Stimulated activated CD8-positive, alpha-beta memory T cell treated with anti-CD3 and anti-CD28 coated beads, Interleukin-4, amount 100 ng/mL, for 48 hours (primary cell): ENCODE measurements around the gene NR1D2.
"Not testable (repeated sequence)": the region's sequence is repeated elsewhere in the genome, so short reads cannot be mapped to it uniquely, and the experiment has no call there.

Source experiments
- DNase-seq: peaks from one replicate; pipeline ENCODE4 v3.0.0-alpha.2; 2020

NR1D2 gene

DNA sequence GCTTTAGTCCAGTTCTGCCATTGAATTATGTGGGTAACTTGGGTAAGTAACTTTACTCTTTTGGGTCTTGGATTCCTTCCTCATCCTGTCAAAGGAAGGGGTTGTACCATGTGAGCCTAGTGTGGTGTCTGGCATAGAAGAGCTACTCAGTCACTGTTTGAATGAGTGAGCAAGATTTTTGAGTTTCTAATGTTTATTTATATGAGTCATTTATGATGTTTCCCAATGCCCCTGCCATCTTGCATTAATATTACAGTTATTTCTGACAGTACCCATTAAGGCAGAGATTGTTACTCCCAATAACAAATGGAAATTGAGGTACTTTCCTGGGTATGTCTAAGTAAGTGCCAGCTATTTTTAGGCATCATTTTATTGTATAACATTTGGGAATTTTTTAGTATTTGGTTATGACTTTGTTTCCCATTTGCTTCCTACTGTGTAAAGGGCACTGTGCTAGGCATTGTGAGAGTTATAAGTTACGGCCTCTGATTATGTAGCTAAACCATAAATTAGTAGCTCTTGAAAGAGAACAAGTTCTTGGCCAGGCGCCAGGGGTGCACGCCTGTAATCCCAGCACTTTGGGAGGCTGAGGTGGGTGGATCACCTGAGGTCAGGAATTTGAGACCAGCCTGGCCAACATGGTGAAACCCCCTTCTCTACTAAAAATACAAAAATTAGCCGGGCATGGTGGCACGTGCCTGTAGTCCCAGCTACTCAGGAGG, 23.5 kb downstream of the NR1D2 start:
- DNase-seq: no peak

- DNase-seq: no peak
These were observed 24.3 kb downstream of the NR1D2 start for GRCh38 chr3:23969393-23969792.

DNA sequence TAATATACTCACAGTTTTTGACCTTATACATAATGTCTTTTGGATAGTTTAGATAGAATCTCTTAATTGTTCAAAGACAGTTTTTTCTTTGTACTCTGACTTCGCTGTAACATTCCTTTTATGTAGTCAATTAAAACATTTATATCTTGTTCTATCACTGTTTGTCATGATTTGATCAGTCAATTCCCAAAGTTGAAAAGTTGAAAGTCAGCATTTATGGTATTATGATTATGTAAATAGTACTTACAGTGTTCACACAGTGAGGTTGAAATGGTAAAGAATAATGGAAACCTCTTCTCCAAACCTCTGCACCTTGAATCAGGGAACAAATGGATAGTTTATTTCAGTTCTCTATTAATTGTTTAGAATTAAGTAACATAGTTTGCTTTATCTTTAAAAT, 26.6 kb downstream of the NR1D2 start:
- no peak for DNase-seq

DNA sequence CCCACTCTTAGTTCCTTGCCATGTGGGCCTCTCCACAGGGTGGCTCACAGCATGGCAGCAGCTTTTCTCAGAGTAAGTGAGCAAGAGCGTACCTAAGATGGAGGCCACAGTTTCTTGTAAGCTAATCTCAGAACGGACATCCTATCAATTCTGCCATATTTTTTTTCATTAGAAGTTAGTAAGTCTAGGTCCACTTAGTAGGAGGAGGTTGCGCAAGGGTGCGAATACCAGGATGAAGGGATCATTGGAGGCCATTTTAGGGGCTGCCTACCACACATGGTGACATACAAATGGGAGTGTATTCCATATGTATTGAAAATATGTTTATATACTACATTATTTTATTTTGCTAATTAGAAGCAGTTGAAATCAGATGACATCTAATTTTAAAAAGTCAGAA, 31.5 kb downstream of the NR1D2 start:
- DNase-seq: no peak

- no peak for DNase-seq
These were observed 34.5 kb downstream of the NR1D2 start for GRCh38 chr3:23979569-23979968.

DNA sequence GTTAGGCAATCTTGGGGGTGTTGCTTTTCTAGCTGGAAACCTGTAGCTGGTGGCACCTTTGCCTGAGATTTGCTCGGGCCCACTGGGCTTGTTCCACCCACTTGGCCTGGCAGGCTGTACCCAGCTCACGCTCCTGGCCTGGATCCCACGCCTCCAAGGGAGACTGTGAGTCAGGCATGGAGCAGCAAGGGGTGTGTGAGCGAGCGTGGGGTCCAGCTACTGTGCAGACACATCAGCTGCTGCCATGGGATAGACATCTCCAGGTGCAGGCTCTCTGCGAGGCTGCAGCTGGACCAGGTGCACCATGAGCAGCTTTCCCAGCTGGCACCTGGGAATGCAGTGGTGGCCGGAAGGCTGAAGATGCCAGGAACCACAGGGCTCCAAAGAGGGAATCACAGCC, 36.0 kb downstream of the NR1D2 start:
- no peak for DNase-seq

DNA sequence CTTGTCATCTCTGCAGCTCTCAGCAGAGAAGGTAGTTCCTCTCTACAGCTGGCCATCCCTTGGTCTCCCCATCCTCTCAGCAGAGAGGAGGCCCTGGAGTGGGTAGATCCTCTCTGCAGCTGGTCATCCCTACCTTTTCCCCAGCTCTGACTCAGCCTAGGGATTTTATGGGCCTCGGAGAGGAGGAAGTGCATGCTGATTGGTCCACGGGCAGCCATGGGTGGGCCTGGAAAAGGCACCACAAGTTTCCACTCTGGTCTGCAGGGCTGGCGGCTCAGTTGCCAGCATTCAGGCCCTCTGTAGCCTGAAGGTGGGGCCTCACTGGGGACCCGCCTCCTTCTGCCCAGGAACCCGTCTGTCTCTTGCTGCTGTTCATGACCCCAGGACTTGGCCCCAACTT, 36.9 kb downstream of the NR1D2 start:
- DNase-seq: no peak

GRCh38 chr3:23984934-23985333, 39.8 kb downstream of the NR1D2 start:
- no peak for DNase-seq

- DNase-seq: no peak
These were observed 40.9 kb downstream of the NR1D2 start for GRCh38 chr3:23985747-23986544.

GRCh38 chr3:23987356-23987755, 42.3 kb downstream of the NR1D2 start:
- no peak for DNase-seq

GRCh38 chr3:23991306-23991682, 46.2 kb downstream of the NR1D2 start:
- DNase-seq: no peak

DNA sequence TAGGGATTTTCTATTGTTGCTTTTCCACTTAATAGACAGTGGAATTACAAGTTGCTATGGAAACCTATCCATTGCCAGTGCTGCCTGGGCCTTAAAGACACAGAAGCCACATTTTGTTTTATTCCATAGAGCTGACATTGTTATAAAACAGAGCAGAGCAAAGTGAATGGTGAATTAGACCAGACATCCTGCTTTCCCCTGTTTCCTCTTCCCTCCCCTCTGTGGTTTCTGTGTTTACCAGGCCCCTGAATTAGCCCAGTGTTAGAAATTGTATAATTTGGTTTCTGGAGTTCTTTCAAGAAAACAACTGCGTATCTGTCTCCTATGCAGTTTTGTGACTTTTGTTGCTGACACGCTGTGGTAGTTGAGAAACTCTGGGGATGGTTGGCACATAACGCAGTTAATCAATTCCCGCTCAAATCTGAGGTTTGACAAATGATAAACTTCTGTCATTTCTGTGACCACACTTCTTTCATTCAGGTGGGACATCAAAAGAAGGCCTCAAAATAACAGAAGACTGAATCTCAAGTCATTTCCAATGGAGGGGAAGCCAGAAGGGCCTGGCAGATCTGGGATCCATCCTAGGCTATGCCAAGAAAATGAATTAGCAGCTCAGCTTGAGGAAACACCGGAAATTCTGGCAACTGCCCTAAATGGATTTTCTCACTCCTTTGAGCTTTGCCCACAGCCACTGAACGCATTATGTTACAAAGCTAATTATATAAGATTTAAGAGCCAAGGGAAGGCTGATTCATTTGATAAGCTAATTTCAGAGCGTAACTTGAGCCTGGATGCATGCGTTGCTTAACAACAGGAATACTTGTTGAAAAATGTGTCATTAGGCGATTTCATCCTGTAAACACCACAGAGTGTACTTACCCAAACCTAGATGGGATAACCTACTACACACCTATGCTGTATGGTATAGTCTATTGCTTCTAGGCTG, 46.9 kb downstream of the NR1D2 start:
- no peak for DNase-seq

- DNase-seq: no peak
These were observed 48.6 kb downstream of the NR1D2 start for GRCh38 chr3:23993556-23994243.

DNA sequence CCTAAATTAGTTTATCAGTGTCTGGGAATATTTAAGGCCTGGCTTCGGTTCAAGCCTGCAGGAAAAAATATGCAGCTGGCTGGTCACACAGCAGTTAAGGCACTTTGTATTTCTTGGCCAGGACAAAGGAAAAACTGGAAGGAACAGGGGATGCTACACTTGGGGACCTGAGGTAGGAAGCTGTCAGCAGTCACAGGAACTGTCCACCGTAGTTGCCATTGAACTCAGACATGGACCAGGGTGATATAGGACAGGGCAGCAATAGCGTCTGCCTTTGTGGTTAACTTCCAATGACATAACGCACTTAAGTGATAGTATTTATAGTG, 49.1 kb downstream of the NR1D2 start:
- DNase-seq: no peak

DNA sequence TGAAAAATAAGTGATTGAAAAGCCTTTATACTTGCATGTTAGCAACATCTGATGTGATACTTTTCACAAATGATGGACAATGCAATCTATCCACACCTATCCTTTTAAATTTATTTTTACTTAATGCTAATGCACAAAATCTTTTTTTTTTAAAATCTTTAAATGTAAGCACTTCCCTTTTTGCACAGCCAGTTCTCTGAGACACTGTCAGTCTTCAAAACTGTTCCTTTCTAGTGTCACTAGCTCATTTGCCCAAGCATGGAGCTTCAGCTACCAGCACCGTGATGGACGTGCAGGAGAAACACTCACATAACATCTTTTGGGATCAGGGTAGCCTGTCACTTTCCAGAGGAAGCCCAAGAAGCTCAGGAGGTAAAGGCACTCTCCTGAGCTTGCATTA, 50.1 kb downstream of the NR1D2 start:
- no peak for DNase-seq

- DNase-seq: no peak
These were observed 51.0 kb downstream of the NR1D2 start for GRCh38 chr3:23996095-23996524.

GRCh38 chr3:23999012-23999641, 54.0 kb downstream of the NR1D2 start:
- peak; percentile 87 for DNase-seq

GRCh38 chr3:24002129-24002528, 57.0 kb downstream of the NR1D2 start:
- no peak for DNase-seq

DNA sequence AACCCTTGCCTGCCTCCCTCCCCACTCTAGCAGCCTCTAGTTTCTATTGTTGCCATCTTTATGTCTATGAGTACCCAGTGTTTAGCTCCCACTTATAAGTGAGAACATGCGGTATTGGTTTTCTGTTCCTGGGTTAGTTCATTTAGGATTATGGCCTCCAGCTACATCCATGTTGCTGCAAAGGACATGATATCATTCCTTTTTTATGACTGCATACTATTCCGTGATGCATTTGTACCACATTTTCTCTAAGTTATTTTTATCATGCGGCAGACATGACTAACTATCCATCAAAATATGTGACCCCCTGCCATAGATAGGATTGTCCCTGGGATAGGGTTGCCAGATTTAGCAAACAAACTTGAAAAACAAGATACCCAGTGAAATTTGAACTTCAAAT, 58.4 kb downstream of the NR1D2 start:
- no peak for DNase-seq

DNA sequence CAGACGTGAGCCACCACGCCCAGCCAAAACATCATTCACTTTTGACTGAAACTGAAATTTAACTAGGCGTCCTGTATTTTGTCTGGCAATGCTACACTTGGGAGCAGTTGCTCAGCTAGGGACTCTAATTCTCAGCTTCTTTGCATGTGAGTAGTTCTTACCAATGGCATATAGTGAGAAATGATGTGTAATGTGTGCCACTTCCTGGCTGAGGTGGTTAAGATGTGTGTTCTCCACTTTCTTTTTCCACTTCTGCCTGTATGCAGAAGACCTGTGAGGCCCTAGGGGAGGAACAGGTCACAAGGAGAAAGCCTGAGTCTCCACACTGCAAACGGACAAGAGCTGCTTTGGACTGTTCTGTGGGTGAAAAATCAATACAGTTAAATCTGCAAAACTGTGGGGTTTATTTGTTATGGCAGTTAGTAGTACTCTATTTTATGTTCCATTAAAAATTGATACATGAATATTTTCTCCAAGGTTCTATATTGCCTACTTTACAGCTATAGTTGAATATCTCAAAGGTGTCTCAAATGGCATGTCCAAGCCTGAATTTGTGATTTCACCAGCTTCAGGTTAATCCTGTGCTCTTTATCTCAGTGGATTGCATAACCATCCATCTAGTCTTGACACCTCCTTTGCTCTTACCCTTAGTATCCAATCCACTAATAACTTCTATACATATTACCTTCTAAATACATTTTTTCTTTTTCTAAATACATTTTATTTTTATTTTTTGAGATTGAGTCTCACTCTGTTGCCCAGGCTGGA, 59.3 kb downstream of the NR1D2 start:
- DNase-seq: peak; percentile 32

- no peak for DNase-seq
These were observed 60.6 kb downstream of the NR1D2 start for GRCh38 chr3:24005669-24006068.

- not testable (repeated sequence) for DNase-seq
These were observed 65.7 kb downstream of the NR1D2 start for GRCh38 chr3:24010834-24011233.
